ENCODE measurements around the gene ADAM23.

DNA sequence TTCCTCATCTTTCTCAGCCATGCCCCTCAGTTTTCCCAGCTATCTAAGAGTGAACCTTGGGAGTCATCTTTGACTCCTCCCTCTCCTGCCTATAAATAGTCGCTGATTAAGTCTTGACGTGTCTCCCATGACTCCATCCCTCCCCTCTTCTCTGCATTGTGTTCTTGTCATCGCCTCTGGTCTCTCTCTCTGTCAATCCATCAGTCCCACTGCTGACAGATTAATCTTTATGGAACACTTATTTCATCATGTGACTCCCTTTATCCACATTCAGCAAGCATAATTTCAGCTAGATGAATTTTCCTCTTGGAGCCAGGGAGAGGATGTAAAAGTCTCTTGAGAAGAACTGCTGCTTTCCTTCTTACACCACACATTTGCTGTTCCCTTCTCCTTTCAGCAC lies 9.4 kb downstream of the ADAM23 start:
- no peak for TF ChIP-seq POLR2A (IDR thresholded peaks at IDR 0.05)
- TF ChIP-seq CTCF (IDR thresholded peaks at IDR 0.05), result no peak

Data from body of pancreas (tissue), 4 donors.